T-helper 1 cell treated with Interleukin-12 subunit alpha and Interleukin-12 subunit beta and Interleukin-4 antibody, amounts not matched to agents 30 μg/mL and 1 μg/mL, for 36 hours (primary cell): Measurements from ENCODE around the gene COL8A2.
"Not testable (repeated sequence)": the region's sequence is repeated elsewhere in the genome, so short reads cannot be mapped to it uniquely, and the experiment has no call there.

ENCODE experiments used
- H3K27ac Mint-ChIP-seq: one replicate; pipeline ENCODE4 v1.8.0; 2021; ENCODE audit warnings: mild to moderate bottlenecking, mixed read lengths
- H3K27me3 Mint-ChIP-seq: one replicate; pipeline ENCODE4 v1.8.0; 2021; ENCODE audit warnings: low read depth, mixed read lengths
- H3K36me3 Mint-ChIP-seq: one replicate; pipeline ENCODE4 v1.8.0; 2021; ENCODE audit warnings: low read depth, mixed read lengths
- H3K4me1 Mint-ChIP-seq: one replicate; pipeline ENCODE4 v1.8.0; 2021; ENCODE audit warnings: low read depth, mixed read lengths
- H3K4me3 Mint-ChIP-seq: one replicate; pipeline ENCODE4 v1.8.0; 2021; ENCODE audit warnings: mild to moderate bottlenecking, moderate library complexity, mixed read lengths
- H3K9me3 Mint-ChIP-seq: one replicate; pipeline ENCODE4 v1.8.0; 2021; ENCODE audit warnings: mixed read lengths

COL8A2 gene

DNA sequence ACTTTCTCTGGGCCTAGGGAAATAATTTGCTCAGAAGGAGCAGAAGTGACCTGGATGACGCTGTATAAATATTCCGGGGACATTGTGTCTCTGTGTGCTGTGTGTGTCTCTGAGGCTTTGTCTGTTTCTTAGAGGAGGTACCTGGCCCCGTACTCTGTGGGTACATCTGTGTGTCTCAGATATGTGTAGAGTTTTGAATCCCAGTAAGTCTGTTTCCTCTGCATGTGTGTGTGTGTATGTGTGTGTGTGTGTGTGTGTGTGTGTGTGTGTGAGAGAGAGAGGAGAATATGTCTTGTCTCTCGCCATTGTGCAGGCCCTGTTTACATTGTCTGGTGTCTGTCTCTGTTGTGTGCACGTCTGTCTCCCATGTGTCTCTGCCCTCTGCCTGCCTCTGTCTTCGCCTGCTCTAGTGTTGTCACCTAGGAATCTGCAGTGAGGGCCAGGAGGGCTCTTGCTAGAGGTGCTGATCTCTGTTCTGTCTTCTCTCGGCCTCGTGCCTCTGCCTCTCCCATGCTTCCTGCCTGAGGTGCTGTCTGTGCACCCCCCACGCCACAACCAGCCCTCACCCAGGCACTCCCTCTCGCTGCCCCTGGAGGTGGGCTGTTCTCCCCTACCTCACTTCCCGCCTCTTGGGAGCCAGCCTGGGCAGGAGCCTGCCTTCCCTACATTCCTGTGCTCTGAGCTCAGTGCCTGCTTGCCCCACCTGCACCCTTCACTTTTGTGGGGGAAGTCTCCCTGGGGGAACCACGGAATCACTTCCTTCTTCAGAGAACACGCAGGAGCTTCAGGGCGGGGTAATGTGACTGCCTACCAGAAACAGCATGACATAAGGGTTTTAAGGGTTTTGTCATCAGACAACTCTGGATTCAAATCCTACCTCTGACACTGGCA, 36.9 kb upstream of the COL8A2 start:
- Mint-ChIP-seq H3K36me3 (peaks cover 41% of the 10 kb centered on the region), H3K27ac (peak overlapping the region; percentile 97), H3K4me3 (peak overlapping the region; percentile 91), H3K4me1 (peaks cover 63% of the 10 kb centered on the region), H3K9me3 (no peaks in the 10 kb centered on the region), H3K27me3 (no peaks in the 10 kb centered on the region)

DNA sequence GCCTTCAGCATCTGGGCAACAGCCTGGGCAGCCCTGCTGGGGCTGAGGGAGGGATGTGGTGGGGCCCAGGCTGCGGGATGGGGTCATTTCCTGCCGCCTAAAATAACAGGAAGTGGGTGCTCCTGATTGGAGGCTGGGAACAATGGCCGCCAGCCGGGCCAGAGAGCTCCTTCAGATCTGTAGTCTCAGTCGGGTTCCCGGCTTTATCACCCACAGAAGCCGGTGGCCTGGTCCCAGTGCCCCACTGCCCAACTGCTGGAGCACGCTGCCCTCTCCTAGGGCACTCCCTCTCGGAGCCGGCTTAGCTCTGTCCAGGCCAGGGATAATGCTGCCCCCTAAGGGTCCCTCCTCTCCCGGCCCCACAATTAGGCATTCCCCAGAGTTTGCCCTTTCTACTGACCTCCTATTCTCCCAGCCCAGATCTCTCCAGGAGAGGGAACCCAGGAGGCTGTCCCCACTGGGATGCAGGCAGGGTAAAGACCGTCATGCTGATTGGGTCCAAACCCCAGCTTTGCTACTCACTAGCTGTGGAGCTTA, 36.0 kb upstream of the COL8A2 start:
- Mint-ChIP-seq H3K9me3 (no peaks in the 10 kb centered on the region), H3K4me1 (peaks cover 59% of the 10 kb centered on the region), H3K27ac (peak overlapping the region; percentile 97), H3K27me3 (no peaks in the 10 kb centered on the region), H3K4me3 (peak overlapping the region; percentile 91), H3K36me3 (peaks cover 37% of the 10 kb centered on the region)

DNA sequence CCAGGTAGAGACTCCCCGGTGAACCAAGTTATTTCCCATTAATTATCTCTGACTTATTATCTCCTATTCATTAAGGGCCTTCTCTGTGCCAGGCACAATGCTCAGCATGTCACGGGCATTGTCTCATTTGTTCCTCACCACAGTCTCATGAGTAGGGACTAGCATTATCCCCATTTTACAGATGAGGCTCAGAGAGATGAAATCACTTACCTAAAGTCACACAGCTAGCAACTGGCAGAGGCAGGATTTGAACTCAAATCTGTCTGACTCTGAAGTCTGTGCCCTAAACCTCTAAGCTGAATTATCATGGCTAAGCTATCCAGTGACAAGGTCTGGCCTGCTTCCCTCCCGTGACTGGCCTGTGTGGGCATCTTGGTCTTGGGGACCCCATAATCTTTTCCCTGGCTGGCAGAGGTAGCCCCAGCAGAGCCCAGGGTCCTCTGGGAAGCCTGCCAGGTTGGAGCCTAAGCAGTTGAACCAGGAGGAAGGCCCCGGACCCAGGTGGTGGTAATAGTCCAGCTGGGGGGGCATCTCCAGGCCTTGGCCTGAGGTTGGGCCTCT, 35.4 kb upstream of the COL8A2 start:
- H3K27ac Mint-ChIP-seq, result peak overlapping the region; percentile 97
- peak overlapping the region; percentile 91 for H3K4me3 Mint-ChIP-seq
- no peaks in the 10 kb centered on the region for H3K9me3 Mint-ChIP-seq
- no peaks in the 10 kb centered on the region for H3K27me3 Mint-ChIP-seq
- H3K36me3 Mint-ChIP-seq, result peaks cover 37% of the 10 kb centered on the region
- H3K4me1 Mint-ChIP-seq, result peaks cover 59% of the 10 kb centered on the region

DNA sequence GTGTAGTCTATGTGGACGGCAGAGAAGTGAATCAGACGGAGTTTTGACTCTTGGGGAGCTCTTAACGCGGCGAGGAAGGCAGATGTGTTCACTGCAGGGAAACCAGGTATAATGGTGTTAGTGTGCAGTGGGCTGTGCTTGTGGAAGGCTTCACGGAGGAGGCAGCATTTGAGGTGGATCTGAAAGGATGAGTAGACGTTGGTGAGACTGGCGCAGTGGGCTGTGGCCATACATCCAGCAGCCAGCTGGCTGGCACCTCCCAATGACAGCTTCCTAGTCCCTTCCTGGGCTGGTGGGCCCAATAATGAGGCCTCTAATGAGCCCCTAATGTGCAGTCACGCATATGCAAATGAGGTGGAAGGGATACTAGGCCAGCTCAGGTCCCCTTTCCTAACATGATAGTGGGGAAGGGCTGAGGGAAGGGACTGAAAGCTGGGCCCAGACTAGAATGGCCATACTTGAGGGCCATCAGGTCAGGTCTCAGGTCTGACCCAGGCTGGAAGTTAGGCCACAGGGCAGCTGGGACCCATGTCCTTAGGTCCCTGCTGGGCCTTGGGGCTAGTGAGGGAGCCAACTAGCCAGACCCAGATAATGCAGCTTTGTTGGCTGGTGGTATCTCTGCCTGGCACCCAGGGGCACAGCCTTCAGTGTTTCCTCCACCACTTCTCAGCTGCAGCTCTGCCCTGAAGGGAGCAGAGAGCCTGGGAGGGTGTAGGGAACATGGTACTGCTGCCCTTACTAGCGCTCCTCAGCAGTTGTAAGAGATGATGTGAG, 34.8 kb upstream of the COL8A2 start:
- Mint-ChIP-seq H3K27me3 (no peaks in the 10 kb centered on the region), H3K36me3 (peaks cover 37% of the 10 kb centered on the region), H3K4me1 (peaks cover 58% of the 10 kb centered on the region), H3K9me3 (no peaks in the 10 kb centered on the region), H3K4me3 (peak overlapping the region; percentile 91), H3K27ac (peak overlapping the region; percentile 97)

DNA sequence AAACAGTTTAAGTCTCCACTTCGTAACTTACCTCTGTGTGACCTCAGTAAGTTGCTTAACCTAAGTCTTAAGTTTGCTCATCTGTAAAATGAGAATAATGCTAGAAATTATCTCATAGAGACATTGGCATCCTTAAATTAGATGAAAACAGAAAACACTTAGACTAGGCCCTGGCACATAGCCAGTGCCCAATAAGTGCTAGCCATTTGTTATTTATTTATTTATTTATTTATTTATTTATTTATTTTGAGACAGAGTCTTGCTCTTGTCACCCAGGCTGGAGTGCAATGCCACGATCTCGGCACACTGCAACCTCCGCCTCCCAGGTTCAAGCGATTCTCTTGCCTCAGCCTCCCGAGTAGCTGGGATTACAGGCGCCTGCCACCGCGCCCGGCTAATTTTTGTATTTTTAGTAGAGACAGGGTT, 33.8 kb upstream of the COL8A2 start:
- peaks cover 30% of the 10 kb centered on the region for H3K36me3 Mint-ChIP-seq
- H3K27me3 Mint-ChIP-seq, H3K9me3 Mint-ChIP-seq, H3K27ac Mint-ChIP-seq: not testable (repeated sequence)
- H3K4me1 Mint-ChIP-seq, result peaks cover 58% of the 10 kb centered on the region
- H3K4me3 Mint-ChIP-seq, result peak overlapping the region; percentile 91

DNA sequence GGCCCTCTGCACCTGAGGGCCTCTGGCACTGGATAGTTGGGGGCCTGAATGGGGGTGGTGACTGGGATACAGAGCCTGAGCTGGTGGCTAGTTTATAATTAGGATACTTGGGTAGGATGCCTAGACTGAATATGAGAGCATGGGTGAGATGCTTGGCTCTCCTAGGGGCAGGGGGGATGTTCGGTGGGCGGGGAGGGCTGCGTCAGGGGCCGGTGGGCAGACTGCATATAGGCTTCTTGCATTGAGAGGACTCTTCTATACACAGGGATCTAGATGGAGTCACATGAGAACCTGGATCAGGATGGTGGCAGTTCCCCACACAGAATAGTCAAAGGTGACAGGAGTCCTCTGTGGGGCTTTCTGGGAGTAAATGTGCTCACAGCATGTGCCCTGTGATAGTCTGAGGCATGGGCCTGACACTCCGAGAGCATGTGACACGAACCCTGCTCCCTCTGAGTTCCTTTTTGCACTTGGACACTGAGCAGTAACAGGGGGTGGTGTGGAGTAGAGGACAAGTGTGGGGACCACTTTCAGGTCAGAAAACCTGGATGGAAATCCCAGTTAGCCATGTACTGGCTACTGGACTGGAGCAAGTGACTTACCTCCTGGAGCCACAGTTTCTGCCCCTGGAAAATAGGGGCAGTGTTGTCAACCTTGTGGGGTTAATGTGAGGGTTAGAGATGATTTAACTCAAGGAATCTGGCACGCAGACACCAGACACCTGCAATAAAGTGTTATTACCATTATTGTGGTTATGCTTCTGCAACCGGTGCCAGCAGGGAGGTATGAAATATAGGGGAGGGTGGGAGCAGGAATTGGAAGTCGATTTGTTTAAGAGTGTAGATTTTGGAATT, 33.2 kb upstream of the COL8A2 start:
- H3K4me3 Mint-ChIP-seq, result peak overlapping the region; percentile 80
- H3K9me3 Mint-ChIP-seq, result no peaks in the 10 kb centered on the region
- H3K36me3 Mint-ChIP-seq, result peaks cover 30% of the 10 kb centered on the region
- H3K27me3 Mint-ChIP-seq, result no peaks in the 10 kb centered on the region
- peaks cover 61% of the 10 kb centered on the region for H3K4me1 Mint-ChIP-seq
- peak overlapping the region; percentile 83 for H3K27ac Mint-ChIP-seq

DNA sequence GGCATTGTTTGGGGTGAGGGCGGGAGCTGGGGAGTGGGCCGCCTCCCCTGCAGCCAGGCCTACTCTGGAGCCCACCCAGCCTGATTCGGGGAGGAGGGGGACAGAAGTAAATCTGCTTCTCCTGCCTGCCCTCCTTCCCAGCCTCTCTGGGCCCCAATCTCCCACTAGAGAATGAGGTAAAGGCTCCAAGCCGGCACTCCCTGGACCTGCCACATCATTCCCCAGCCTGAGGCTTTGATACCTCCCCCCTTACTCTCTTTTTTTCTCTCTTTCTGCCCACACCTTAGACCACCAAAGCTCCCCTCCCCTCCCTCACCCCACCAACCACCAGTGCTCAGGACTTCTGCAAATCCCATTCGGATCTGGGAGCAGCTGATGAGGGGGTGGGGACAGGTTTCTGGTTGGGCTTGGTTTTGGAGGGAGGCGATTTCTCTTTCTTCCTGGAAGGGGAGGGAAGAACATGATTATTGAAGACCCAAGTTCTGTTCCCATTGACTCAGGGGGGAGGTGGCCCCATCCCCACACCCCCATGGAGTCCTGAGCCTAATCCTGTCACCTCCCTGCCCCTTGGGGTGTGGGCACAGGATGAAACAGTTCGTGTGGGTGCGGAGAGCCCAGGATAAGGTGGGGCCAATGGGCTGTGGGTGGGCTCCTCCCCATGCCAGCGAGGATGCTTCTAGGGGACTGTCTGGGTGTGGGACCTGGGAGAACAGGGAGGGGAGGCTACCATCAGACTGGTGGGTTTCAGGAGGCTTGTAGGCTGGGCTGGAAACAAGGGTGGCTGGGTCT, 32.3 kb upstream of the COL8A2 start:
- H3K9me3 Mint-ChIP-seq, result no peaks in the 10 kb centered on the region
- H3K36me3 Mint-ChIP-seq, result peaks cover 27% of the 10 kb centered on the region
- peaks cover 58% of the 10 kb centered on the region for H3K4me1 Mint-ChIP-seq
- H3K27ac Mint-ChIP-seq, result peak overlapping the region; percentile 83
- no peaks in the 10 kb centered on the region for H3K27me3 Mint-ChIP-seq
- H3K4me3 Mint-ChIP-seq, result peak overlapping the region; percentile 80

DNA sequence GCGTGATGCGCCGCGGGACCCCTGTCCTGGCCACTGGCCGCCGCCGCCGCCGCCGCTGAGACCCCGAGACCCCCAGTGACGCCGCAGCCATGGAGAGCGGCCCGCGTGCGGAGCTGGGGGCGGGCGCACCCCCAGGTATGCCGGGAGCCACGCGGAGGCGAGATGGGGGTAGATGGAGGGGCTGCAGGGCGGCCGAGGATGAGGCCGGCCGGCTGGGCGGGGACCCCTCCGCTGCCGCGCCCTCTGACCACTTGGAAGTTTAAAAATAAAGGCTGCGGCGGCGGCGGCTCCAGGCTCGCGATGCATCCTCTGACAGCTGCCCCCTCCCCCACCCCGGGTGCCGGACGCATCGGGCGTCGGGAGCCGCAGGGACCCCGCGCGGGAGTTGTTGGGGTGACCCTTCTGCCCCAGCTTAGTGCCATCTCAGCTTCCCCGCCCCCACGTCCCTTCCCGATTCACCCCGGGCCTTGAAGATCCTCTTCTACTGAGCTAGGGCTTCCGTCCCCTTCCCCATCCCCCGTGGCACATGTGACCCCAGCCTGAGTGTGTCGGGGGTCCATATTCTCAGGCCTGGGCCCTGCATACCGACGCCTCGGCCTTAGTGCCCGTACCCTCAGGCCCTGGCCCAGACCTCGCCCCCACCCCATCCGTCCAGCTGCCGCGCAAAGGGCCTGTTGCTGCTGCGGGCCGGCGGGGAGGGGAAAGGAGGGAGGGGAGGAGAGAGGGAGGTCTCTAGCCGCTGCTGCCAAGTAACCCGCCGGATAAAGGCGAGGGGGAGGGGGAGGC, 31.5 kb upstream of the COL8A2 start:
- H3K4me1 Mint-ChIP-seq, result peaks cover 57% of the 10 kb centered on the region
- H3K27ac Mint-ChIP-seq, result peak overlapping the region; percentile 83
- no peaks in the 10 kb centered on the region for H3K27me3 Mint-ChIP-seq
- H3K36me3 Mint-ChIP-seq, result peaks cover 21% of the 10 kb centered on the region
- H3K9me3 Mint-ChIP-seq, result no peaks in the 10 kb centered on the region
- H3K4me3 Mint-ChIP-seq, result peak overlapping the region; percentile 80

DNA sequence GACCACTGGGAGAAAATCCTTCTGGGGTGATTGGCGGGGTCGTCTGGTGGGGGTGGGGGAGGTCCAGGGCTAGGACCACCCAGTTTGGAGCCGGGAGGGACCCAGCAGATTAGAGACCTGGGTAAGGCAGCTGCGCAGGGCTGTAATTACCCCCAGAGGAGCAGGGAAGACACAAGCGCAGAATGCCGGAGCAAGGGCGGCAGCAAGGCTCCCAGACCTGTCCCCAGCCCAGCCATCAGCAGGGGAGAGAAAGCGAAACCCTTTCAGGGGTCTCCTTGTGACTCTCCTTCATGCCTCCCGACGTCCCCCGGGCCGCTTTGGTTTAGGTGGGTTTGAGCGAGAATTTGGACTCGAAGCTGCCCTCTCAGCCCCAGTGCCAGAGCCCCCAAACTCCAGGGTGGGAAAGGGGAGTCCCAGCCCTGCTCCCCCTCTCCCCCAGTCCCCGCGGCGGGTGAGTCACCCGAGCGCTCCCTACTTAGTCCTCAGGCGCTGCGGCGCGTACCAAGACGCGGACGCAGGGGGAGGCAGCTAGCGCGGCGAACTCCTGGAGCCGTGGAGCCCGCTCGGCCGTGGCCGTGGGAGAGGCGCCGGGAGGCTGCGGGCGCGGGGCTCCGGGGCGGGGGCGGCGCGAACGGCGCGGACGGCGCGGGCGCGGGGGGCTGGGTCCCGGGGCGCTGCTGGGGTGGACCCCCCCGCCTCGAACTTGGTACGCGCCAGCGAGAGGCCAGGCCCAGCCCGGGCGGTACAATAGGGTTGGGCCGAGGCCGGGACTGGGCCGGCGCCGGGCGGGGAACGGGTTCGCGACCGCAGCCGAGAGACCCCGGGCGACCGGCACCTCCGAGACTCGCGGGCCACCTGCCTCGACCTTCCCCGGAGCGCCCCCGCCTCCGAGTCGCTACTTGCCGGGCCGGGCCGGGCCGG, 30.6 kb upstream of the COL8A2 start, which contains the start of gene MAP7D1:
Gene MAP7D1, plus strand, starts transcription at position 753 of the 921 bp plus-strand sequence. CDS start 258 bp downstream, outside the sequence.
- Mint-ChIP-seq H3K27ac (peak within 1 kb of the TSS; percentile 83), H3K36me3 (peaks cover 20% of the 10 kb centered on the region), H3K4me3 (peak within 1 kb of the TSS; percentile 80), H3K4me1 (peaks cover 59% of the 10 kb centered on the region), H3K27me3 (no peaks in the 10 kb centered on the region), H3K9me3 (no peaks in the 10 kb centered on the region)

DNA sequence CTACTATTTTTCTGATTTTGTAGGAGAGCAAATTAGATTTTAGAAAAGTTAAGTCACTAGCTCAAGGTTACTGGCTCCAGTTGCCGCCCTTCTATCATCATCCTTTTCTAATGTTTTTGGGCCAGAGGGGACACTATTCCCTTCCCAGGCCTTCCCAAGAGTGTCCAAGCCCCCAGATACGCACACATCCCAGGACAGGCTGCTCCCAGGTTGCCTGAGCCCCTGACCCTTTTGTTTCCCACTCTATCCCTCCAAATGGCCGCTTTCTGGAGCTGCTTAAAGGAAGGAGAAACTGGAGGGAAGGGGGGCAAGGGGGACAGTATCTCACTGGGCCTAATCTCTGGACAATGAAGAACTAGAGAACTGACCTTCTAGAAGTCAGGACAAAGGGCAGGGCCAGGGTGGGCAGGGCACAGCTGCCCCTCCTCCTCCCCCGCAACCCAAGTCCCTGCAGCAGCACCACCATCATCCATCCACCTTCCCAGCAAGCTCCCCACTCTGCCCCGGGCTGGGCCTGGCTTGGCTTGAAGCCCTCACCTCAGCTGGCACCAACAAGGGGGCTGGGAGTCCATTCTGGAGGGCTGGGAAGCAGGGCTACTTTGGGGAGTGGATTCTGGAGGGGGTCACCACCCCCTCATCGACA, 29.9 kb upstream of the COL8A2 start:
- Mint-ChIP-seq H3K4me1 (peaks cover 61% of the 10 kb centered on the region), H3K27me3 (no peaks in the 10 kb centered on the region), H3K4me3 (peak overlapping the region; percentile 72)

DNA sequence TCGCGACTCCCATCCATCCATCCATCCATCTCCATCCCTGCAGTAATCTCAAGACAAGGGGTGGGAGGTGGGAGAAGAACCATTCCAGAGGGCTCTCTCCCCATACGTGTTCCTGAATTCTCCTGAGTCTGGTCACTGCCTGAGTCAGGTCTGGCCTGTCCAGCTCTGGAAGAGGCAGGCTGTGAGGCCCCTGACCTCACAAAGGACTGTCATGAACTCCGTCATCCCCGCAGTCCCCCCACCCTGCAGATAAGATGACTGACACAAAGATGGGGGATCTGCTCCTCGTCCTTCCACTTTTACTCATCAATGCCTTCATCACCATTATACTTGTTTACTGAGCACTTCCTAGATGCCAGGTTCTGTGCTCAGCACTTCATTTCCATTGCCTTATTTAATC, 29.3 kb upstream of the COL8A2 start:
- peaks cover 59% of the 10 kb centered on the region for H3K4me1 Mint-ChIP-seq
- no peaks in the 10 kb centered on the region for H3K27me3 Mint-ChIP-seq
- no peaks in the 10 kb centered on the region for H3K9me3 Mint-ChIP-seq
- H3K4me3 Mint-ChIP-seq, result peak overlapping the region; percentile 72
- H3K27ac Mint-ChIP-seq, result peak overlapping the region; percentile 80
- peaks cover 17% of the 10 kb centered on the region for H3K36me3 Mint-ChIP-seq

More for the DNA sequence above, 29.9 kb upstream of the COL8A2 start:
- no peaks in the 10 kb centered on the region for H3K9me3 Mint-ChIP-seq
- H3K27ac Mint-ChIP-seq, result peak overlapping the region; percentile 80
- peaks cover 20% of the 10 kb centered on the region for H3K36me3 Mint-ChIP-seq
